ENCODE measurements around the gene PPP1R9A. TPM values are rescaled to one million over a fixed set of nuclear protein-coding genes. Genes with fewer than 3 reads are reported as not detected.
A peak's percentile ranks its signal among the peaks of the same experiment; 100 is the strongest.

The PPP1R9A gene
- total and polyA plus RNA-seq, 12 donors: 1.4 to 41.9 (median 29.1) TPM

DNA sequence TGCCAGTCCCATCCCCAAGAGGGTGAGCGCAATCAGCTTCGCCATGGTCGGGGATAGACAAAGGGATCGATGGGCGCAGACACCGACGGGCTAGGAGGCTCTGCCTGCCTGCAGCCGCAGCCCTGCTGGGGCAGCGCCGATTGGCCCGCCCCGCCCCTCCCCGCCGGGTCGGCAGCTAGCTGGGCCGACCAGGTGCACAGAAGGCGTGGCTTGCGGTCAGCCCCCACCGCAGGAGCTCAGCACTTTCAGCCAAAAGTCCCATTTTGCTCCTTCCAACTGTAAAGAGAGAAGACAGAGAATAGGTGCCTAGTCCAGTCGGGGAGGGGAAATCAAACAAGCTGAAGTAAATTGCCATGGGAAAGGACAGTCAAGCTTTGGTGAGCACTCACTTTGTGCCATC lies 417.0 kb downstream of the PPP1R9A start, which contains the start of gene PON1:
TSS of gene PON1 (minus strand) at position 102 of the 400 bp plus-strand sequence. CDS start at position 45, 57 bp downstream.
- ATAC-seq (peak in 1 of 8 donors; percentile 10), DNase-seq (no peak)
- Histone ChIP-seq H3K27ac (no peak within 1 kb of the TSS), H3K4me1 (no peaks in the 10 kb centered on the region), H3K27me3 (peaks cover 0 to 42% (median 21%) of the 10 kb centered on the region in 7 donors), H3K4me3 (no peak within 1 kb of the TSS), H3K36me3 (no peaks in the 10 kb centered on the region), H3K9me3 (no peaks in the 10 kb centered on the region)
- TF ChIP-seq, protein P1, sequence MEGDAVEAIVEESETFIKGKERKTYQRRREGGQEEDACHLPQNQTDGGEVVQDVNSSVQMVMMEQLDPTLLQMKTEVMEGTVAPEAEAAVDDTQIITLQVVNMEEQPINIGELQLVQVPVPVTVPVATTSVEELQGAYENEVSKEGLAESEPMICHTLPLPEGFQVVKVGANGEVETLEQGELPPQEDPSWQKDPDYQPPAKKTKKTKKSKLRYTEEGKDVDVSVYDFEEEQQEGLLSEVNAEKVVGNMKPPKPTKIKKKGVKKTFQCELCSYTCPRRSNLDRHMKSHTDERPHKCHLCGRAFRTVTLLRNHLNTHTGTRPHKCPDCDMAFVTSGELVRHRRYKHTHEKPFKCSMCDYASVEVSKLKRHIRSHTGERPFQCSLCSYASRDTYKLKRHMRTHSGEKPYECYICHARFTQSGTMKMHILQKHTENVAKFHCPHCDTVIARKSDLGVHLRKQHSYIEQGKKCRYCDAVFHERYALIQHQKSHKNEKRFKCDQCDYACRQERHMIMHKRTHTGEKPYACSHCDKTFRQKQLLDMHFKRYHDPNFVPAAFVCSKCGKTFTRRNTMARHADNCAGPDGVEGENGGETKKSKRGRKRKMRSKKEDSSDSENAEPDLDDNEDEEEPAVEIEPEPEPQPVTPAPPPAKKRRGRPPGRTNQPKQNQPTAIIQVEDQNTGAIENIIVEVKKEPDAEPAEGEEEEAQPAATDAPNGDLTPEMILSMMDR (IDR thresholded peaks at IDR 0.05): no peak
- WGBS, 2 donors: 14 to 21% methylated on average over 20 of the region's 20 CpGs
- intact Hi-C loops (cut with DNase I): no loop called here

DNA sequence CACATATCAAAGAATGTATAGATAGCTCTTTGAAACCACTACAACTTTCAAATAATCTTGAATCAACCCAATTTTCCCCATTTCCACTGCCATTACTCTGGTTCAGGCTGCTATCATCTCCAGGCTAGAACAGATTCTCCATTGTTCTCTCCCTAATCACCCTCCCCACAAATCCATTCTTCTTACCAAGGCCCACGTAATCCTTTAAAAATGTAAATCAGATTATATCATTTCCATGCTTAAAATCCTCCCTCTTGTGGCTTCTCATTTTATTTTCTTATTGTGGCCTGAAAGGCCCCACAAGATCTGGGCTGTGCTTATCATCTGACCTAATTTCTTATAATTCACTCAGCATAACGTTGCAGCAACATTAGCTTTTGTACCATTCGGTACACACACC lies 420.0 kb downstream of the PPP1R9A start:
- 70 to 74% methylated on average over 3 of the region's 3 CpGs for WGBS, 2 donors
- Histone ChIP-seq H3K36me3 (no peaks in the 10 kb centered on the region), H3K9me3 (no peaks in the 10 kb centered on the region), H3K27ac (no peak overlapping the region), H3K27me3 (peaks cover 0 to 42% (median 21%) of the 10 kb centered on the region in 7 donors), H3K4me3 (no peak overlapping the region), H3K4me1 (peaks cover 0 to 9% (median 0%) of the 10 kb centered on the region in 9 donors)
- TF ChIP-seq, protein P1 (IDR thresholded peaks at IDR 0.05): no peak
- DNase-seq (no peak), ATAC-seq (no peak)
- intact Hi-C loops (cut with DNase I): no loop called here

DNA sequence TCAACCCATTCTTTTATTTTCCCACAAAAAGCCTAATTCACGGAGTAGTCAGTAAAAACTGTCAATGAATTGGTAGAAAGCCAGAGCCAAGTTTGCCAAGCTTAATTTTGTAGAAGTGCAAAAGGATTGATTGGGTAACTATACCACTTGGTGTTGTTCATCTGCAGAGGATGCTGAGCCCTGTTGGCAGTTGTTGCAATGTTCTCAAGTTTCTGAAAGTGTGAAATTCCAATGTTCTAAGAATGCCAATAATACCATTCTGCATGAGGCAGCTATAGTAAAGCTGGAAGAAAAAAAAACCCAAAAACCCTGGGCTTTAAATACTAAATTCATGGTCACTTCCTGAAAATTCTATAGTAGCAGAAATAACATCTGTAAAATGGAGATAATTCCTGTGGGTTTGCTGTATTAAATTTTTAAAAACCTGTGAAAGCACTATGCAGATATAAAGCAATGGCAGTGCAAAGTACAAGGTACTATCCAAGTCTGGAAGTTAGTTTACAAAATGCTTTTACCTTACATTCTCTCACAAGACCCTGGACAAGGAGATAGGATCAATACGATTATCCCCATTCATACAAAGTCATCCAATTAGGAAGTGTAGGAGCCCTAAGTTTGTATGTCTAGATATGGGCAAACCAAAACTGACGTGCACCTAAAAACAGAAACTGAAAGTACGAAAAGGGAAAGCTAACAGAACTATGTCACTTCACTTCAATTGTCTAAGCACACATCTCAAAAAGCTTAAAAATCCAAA lies 423.0 kb downstream of the PPP1R9A start:
- no peak for DNase-seq
- Histone ChIP-seq H3K36me3 (no peaks in the 10 kb centered on the region), H3K4me1 (peaks cover 0 to 9% (median 0%) of the 10 kb centered on the region in 9 donors), H3K27me3 (peaks cover 0 to 16% (median 4%) of the 10 kb centered on the region in 7 donors), H3K4me3 (peak overlapping the region in 7 of 10 donors; percentile 0 to 46 (median 39)), H3K27ac (peak overlapping the region in 1 of 10 donors; percentile 22), H3K9me3 (peaks cover 0 to 4% (median 0%) of the 10 kb centered on the region in 11 donors)
- TF ChIP-seq, protein P1 (IDR thresholded peaks at IDR 0.05): no peak
- intact Hi-C loops (cut with DNase I): no loop called here
- 45 to 46% methylated on average over 4 of the region's 4 CpGs for WGBS, 2 donors
- ATAC-seq: no peak

DNA sequence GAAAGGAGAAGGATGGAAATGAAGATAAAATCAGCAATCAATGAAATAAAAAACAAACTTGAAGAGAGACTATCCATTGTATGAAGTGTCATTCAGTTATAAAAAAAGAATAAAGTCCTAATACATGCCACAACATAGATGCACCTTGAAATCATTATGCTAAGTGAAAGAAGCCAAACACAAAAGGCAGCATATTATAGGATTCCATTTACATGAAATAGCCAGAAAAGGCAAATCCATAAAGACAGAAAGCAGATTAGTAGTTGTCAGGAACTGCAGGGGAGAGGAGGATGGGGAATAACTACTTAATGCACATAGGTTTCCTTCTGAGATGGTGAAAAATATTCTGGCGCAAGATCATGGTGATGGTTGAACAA lies 423.6 kb downstream of the PPP1R9A start:
- ATAC-seq (no peak), DNase-seq (no peak)
- 97 to 98% methylated on average over 1 of the region's 1 CpG for WGBS, 2 donors
- Histone ChIP-seq H3K4me3 (peak overlapping the region in 7 of 10 donors; percentile 0 to 46 (median 39)), H3K9me3 (peaks cover 0 to 4% (median 0%) of the 10 kb centered on the region in 11 donors), H3K36me3 (no peaks in the 10 kb centered on the region), H3K27ac (peak overlapping the region in 1 of 10 donors; percentile 22), H3K4me1 (peaks cover 0 to 9% (median 0%) of the 10 kb centered on the region in 9 donors), H3K27me3 (peaks cover 0 to 10% (median 0%) of the 10 kb centered on the region in 7 donors)
- TF ChIP-seq, protein P1 (IDR thresholded peaks at IDR 0.05): no peak
- intact Hi-C loops (cut with DNase I): no loop called here

Measured in heart right ventricle (tissue), 16 donors.